K562 (cell line): Measurements from ENCODE around the gene SCARF2. TPM values are rescaled to one million over a fixed set of nuclear protein-coding genes. Genes with fewer than 3 reads are reported as not detected.

Source experiments
- BRCA1 ChIP-seq, 2 experiments: fragments of 450-650 bp in 1 of 2; sonication (generic) in 1 of 2; formaldehyde crosslinking in 1 of 2; IDR thresholded peaks; 2 replicates each; pipeline versions ENCODE4 v1.5.0 to v1.6.1; 2017 to 2020; ENCODE audit warnings: mild to moderate bottlenecking in 1 of 2, missing genetic modification reagents in 1 of 2
- LEF1 ChIP-seq: fragments of 450-650 bp; IDR thresholded peaks from 2 replicates; pipeline ENCODE4 v1.6.1; 2016; ENCODE audit warnings: mild to moderate bottlenecking
- MCM7 ChIP-seq, 2 experiments: fragments of 450-650 bp; IDR thresholded peaks; 2 replicates each; pipeline ENCODE4 v1.6.1; 2016 to 2018
- MYBL2 ChIP-seq, 2 experiments: fragments of 450-650 bp in 1 of 2; sonication (generic) in 1 of 2; formaldehyde crosslinking in 1 of 2; IDR thresholded peaks; 2 replicates each; pipeline versions ENCODE4 v1.6.1 to v1.8.1; 2017 to 2022; ENCODE audit warnings: borderline replicate concordance in 1 of 2, inconsistent platforms in 1 of 2, low read depth in 1 of 2, mild to moderate bottlenecking in 1 of 2, missing genetic modification reagents in 1 of 2, moderate library complexity in 1 of 2
- POLR2G ChIP-seq: fragments of 200-400 bp; formaldehyde crosslinking; IDR thresholded peaks from 2 replicates; pipeline ENCODE4 v1.6.1; 2017; ENCODE audit warnings: low read depth, mild to moderate bottlenecking, antibody characterized with exemption, low read length, moderate library complexity
- RBM14 ChIP-seq: fragments of 200-400 bp; formaldehyde crosslinking; IDR thresholded peaks from 2 replicates; pipeline ENCODE4 v1.6.1; 2018; ENCODE audit warnings: low read depth, mild to moderate bottlenecking, low read length, moderate library complexity, borderline replicate concordance; ENCODE audit not compliant: insufficient read depth
- SRSF3 ChIP-seq: fragments of 200-400 bp; formaldehyde crosslinking; IDR thresholded peaks from 2 replicates; pipeline ENCODE4 v1.6.1; 2016; ENCODE audit warnings: mild to moderate bottlenecking, low read length, moderate library complexity; ENCODE audit not compliant: insufficient read depth
- TEAD2 ChIP-seq: fragments of 450-650 bp; IDR thresholded peaks from 2 replicates; pipeline ENCODE4 v1.6.1; 2016; ENCODE audit warnings: missing genetic modification characterization, control low read depth, missing compliant biosample characterization
- ZFP36 ChIP-seq: fragments of 150-350 bp; IDR thresholded peaks from 2 replicates; pipeline ENCODE4 v1.6.1; 2018; ENCODE audit warnings: low read length, low read depth; ENCODE audit not compliant: partially characterized antibody
- ZNF263 ChIP-seq: sonication (generic); formaldehyde crosslinking; IDR thresholded peaks from 2 replicates; pipeline ENCODE4 v1.8.0; 2022; ENCODE audit warnings: mild to moderate bottlenecking, missing genetic modification reagents, borderline replicate concordance
- ZNF316 ChIP-seq: fragments of 450-650 bp; IDR thresholded peaks from 2 replicates; pipeline ENCODE4 v1.6.1; 2016
- polyA plus RNA-seq, 8 experiments: library from polyadenylated mRNA; depleted of rRNA in 4 of 8; stranded (reverse) in 5 of 8; unstranded in 3 of 8; fragments of >200 nt; fragmentation: Nextera tagmentation in 2 of 8; fragmentation: Illumina TruSeq in 1 of 8; extraction: Ambion mirVana in 2 of 8; extraction: Trizol in 1 of 8; gene quantifications; 2 replicates each; pipeline versions ENCODE4 v1.2.1 to v1.2.3, GENCODE V29; 2011 to 2014; ENCODE audit warnings: inconsistent platforms in 1 of 8, missing spikeins in 1 of 8
- total RNA-seq, 7 experiments: library from RNA; depleted of rRNA in 6 of 7; stranded (reverse); fragments of >200 nt in 6 of 7; fragmentation: Illumina TruSeq in 2 of 7; extraction: Trizol in 2 of 7; gene quantifications; 2 replicates each; pipeline versions ENCODE4 v1.2.1 to v1.2.3, GENCODE V29; 2011 to 2021; ENCODE audit warnings: low replicate concordance in 1 of 7
- TF ChIP-seq, protein P1 (sequence below), 3 experiments: fragments of 200-800 bp in 1 of 3; sonication (Bioruptor generic) in 1 of 3; sonication (generic) in 1 of 3; formaldehyde crosslinking in 1 of 3; IDR thresholded peaks; 2 replicates each; pipeline versions ENCODE4 v1.6.1 to v1.8.0; 2016 to 2022; ENCODE audit warnings: mild to moderate bottlenecking in 2 of 3, missing compliant biosample characterization in 2 of 3, missing genetic modification characterization in 2 of 3, missing genetic modification reagents in 1 of 3

Gene SCARF2
- total and polyA plus RNA-seq, 9 of the 15 experiments (the other 6 are each of a cell fraction or from before 2014, with no cell fraction given), result 0.06 to 0.32 (median 0.21) TPM; not detected in 5

DNA sequence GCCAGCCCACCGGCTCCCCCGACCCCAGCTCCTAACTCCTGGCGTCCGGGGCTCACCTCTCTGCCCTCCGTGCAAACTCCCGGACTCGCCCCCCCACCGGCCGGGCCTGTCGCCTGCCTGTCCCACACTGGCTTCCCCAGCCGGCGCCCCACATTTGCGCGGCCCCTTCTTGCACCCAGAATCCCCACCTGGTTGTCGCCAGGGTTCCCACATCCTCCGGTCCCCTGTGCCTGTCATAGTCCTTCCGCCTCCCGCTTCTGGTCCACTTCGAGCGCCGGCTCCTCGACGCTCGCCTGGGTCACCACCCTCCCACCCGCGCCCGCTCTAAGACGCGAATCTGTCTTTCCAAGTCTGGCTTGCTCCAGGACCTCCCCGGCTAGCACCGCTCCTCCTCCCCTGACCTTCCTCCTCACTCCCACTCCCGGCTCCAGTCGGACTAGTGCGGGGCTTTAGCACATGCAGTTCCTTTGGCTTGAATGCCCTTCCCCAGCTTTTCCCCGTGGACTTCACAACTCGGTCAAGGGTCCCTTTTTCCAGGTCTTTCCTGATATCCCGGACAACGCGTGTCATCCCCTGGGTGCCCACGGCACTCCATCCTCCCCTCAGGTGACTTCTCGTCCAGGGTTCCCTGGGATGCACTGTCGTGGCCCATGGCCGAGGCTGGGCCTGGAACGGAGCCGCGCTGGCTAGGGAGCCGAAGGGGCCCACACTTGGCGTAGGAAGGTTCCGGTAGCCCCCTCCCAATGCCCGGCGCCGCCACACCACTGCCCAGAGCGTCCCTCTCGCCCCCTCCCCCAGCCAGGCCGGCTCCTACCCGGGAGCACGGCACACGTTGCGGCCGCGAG lies 635 bp downstream of the SCARF2 start (continued):
- TF ChIP-seq, protein P1, sequence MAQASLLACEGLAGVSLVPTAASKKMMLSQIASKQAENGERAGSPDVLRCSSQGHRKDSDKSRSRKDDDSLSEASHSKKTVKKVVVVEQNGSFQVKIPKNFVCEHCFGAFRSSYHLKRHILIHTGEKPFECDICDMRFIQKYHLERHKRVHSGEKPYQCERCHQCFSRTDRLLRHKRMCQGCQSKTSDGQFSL (CRISPR knock-in tag; IDR thresholded peaks at IDR 0.05), result peak; percentile 89
- TF ChIP-seq, protein P1 (tag; IDR thresholded peaks at IDR 0.05), result peak in 1 of 2 experiments; percentile 64; a peak in 1 of 4 replicates
- TF ChIP-seq SRSF3, result 0 out of 2 replicates have a peak, but pooled peaks have one; percentile 85
- no peak for TF ChIP-seq MYBL2 (IDR thresholded peaks at IDR 0.05; ENCODE audit: low read depth)
- 0 out of 2 replicates have a peak, but pooled peaks have one; percentile 39 for TF ChIP-seq MYBL2 (CRISPR knock-in tag; IDR thresholded peaks at IDR 0.05; ENCODE audit: borderline replicate concordance)
- no peak for TF ChIP-seq ZFP36
- peak; percentile 58 for TF ChIP-seq ZNF316
- peak; percentile 31; the same call in 1 of the 2 replicates for TF ChIP-seq POLR2G
- TF ChIP-seq TEAD2, result no peak
- TF ChIP-seq RBM14, result peak; percentile 1; the same call in 1 of the 2 replicates
- TF ChIP-seq MCM7 (IDR thresholded peaks at IDR 0.05), result peak in 1 of 2 experiments; percentile 87; a peak in 1 of 4 replicates
- TF ChIP-seq BRCA1 (IDR thresholded peaks at IDR 0.05), result no peak
- TF ChIP-seq BRCA1 (CRISPR knock-in tag; IDR thresholded peaks at IDR 0.05), result peak; percentile 95; the same call in 1 of the 2 replicates
- TF ChIP-seq LEF1, result no peak
- peak; percentile 54; the same call in 1 of the 2 replicates for TF ChIP-seq ZNF263 (CRISPR knock-in tag)
- TF ChIP-seq, all 486 proteins: peak for 28
